Neural cell (in vitro differentiated cells): ENCODE results near the gene PRR5L. TPM values are rescaled to one million over a fixed set of nuclear protein-coding genes. Genes with fewer than 3 reads are reported as not detected.

Source experiments
- H2AFZ ChIP-seq: fragments of 200-600, 300-800 bp; sonication (generic), shearing (Covaris generic); 2 replicates; pipeline ENCODE4 v1.6.0; 2014; ENCODE audit warnings: low read depth, mild to moderate bottlenecking, antibody characterized with exemption, low read length, moderate library complexity
- H3F3A ChIP-seq: fragments of 200-600 bp; shearing (Covaris generic); 2 replicates; pipeline ENCODE4 v1.6.1; 2016; ENCODE audit warnings: mild to moderate bottlenecking, moderate library complexity, mixed read lengths, antibody characterized with exemption, low read length; ENCODE audit not compliant: insufficient read depth, poor library complexity, severe bottlenecking
- H3K27ac ChIP-seq: fragments of 200-600, 300-800 bp; sonication (generic), shearing (Covaris generic); 2 replicates; pipeline ENCODE4 v1.5.1; 2014; ENCODE audit warnings: mild to moderate bottlenecking, low read length, moderate library complexity
- H3K27me3 ChIP-seq: fragments of 300-800, 200-600 bp; sonication (generic), shearing (Covaris generic); 2 replicates; pipeline ENCODE4 v1.6.0; 2014; ENCODE audit warnings: mild to moderate bottlenecking, low read depth, low read length, moderate library complexity; ENCODE audit not compliant: insufficient read depth
- H3K36me3 ChIP-seq: fragments of 300-800, 200-600 bp; sonication (generic), shearing (Covaris generic); 2 replicates; pipeline ENCODE4 v1.5.1; 2014; ENCODE audit warnings: mild to moderate bottlenecking, antibody characterized with exemption, low read length, moderate library complexity; ENCODE audit not compliant: insufficient read depth
- H3K4me2 ChIP-seq: fragments of 300-800, 200-600 bp; sonication (generic), shearing (Covaris generic); 2 replicates; pipeline ENCODE4 v1.6.0; 2014; ENCODE audit warnings: mild to moderate bottlenecking, low read length
- H3K4me3 ChIP-seq: fragments of 300-800, 200-600 bp; sonication (generic), shearing (Covaris generic); 2 replicates; pipeline ENCODE4 v1.5.1; 2014; ENCODE audit warnings: mild to moderate bottlenecking, low read length, moderate library complexity
- H3K79me2 ChIP-seq: fragments of 200-600 bp; shearing (Covaris generic); replicated peaks from 2 replicates; pipeline ENCODE4 v1.6.0; 2014; ENCODE audit warnings: mild to moderate bottlenecking, low read length, moderate library complexity; ENCODE audit not compliant: insufficient read depth
- H3K9ac ChIP-seq: fragments of 300-800, 200-600 bp; sonication (generic), shearing (Covaris generic); 2 replicates; pipeline ENCODE4 v1.6.1; 2016; ENCODE audit warnings: mild to moderate bottlenecking, low read length, mixed read lengths
- H3K9me2 ChIP-seq: fragments of 200-600 bp; shearing (Covaris generic); 2 replicates; pipeline ENCODE4 v1.6.1; 2016; ENCODE audit warnings: mild to moderate bottlenecking, low read length, mixed read lengths; ENCODE audit not compliant: insufficient read depth
- H3K9me3 ChIP-seq: fragments of 200-600, 300-800 bp; sonication (generic), shearing (Covaris generic); 2 replicates; pipeline ENCODE4 v1.6.1; 2016; ENCODE audit warnings: mild to moderate bottlenecking, mixed run types, low read length, moderate library complexity, mixed read lengths
- H4K20me1 ChIP-seq: fragments of 200-600 bp; shearing (Covaris generic); 2 replicates; pipeline ENCODE4 v1.6.1; 2016; ENCODE audit warnings: mild to moderate bottlenecking, mixed run types; ENCODE audit not compliant: insufficient read depth
- EP300 ChIP-seq: fragments of 450-650 bp; conservative IDR thresholded peaks from 2 replicates; pipeline ENCODE4 v1.6.1; 2014; ENCODE audit warnings: antibody characterized with exemption, mild to moderate bottlenecking, moderate library complexity; ENCODE audit not compliant: poor library complexity, severe bottlenecking
- EZH2 ChIP-seq: fragments of 200-600, 300-800 bp; shearing (Covaris generic), sonication (generic); IDR thresholded peaks from 2 replicates; pipeline ENCODE4 v1.6.1; 2014; ENCODE audit warnings: antibody characterized with exemption, low read length, borderline replicate concordance, mild to moderate bottlenecking; ENCODE audit not compliant: insufficient read depth, poor library complexity, severe bottlenecking
- MXI1 ChIP-seq: fragments of 450-650 bp; conservative IDR thresholded peaks from 2 replicates; pipeline ENCODE4 v1.6.1; 2014; ENCODE audit warnings: antibody characterized with exemption, mild to moderate bottlenecking; ENCODE audit not compliant: poor library complexity, severe bottlenecking
- POLR2AphosphoS5 ChIP-seq: IDR thresholded peaks from 2 replicates; pipeline ENCODE4 v1.6.1; 2012
- RAD21 ChIP-seq: fragments of 450-650 bp; conservative IDR thresholded peaks from 2 replicates; pipeline ENCODE4 v1.6.1; 2014; ENCODE audit warnings: antibody characterized with exemption, mild to moderate bottlenecking, moderate library complexity
- SMC3 ChIP-seq: fragments of 450-650 bp; conservative IDR thresholded peaks from 2 replicates; pipeline ENCODE4 v1.6.1; 2014; ENCODE audit warnings: antibody characterized with exemption, mild to moderate bottlenecking, moderate library complexity; ENCODE audit not compliant: poor library complexity
- TAF1 ChIP-seq: IDR thresholded peaks from 2 replicates; pipeline ENCODE4 v1.6.1; 2012; ENCODE audit warnings: low read depth
- polyA plus RNA-seq: library from polyadenylated mRNA; depleted of rRNA; stranded (reverse); fragments of >200 nt; gene quantifications from 2 replicates; pipeline ENCODE4 v1.2.3, GENCODE V29; 2014
- TF ChIP-seq, protein P1 (sequence below): fragments of 450-650 bp; IDR thresholded peaks from 2 replicates; pipeline ENCODE4 v1.5.1; 2014; ENCODE audit warnings: antibody characterized with exemption, mild to moderate bottlenecking, moderate library complexity; ENCODE audit not compliant: poor library complexity, severe bottlenecking
- TF ChIP-seq, protein P2 (sequence below): IDR thresholded peaks from 2 replicates; pipeline ENCODE4 v1.6.1; 2012; ENCODE audit warnings: borderline replicate concordance

Gene PRR5L
- polyA plus RNA-seq, 1 donor from 2014 or later = 0.22 TPM

DNA sequence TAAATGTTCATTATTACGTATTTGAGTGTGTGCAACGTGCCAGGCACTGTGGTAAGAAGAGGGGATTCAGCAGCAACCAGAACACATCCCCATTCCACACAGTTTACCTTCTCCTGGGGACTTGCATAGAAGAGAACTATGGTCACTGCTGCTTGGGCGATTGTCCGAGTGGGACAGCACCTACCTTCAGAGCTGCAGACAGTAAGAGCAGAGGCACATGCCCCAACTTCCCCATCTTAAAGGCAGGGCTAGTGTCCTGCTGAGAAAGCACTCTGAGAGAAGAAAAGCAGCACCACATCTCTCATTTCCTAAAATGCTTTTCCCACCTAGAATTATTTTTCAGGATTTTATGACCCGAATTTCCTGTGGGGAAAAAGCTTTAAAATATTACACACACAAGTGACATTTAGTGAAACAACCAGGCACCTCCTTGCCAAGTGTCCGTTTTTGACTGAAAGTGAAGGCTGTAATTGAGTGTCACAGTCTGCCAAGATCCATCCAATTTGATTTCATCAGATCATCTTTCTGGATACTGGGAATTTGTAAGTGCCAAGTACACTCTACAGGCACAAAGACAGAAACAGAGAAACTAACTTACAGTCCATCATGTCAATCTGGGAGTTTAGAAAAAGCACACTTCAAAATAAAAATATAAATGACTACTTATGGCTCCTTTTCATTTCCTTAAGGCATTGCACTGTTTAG, 189.4 kb downstream of the PRR5L start:
- TF ChIP-seq TAF1 = no peak
- no peak for TF ChIP-seq SMC3
- TF ChIP-seq, protein P1, sequence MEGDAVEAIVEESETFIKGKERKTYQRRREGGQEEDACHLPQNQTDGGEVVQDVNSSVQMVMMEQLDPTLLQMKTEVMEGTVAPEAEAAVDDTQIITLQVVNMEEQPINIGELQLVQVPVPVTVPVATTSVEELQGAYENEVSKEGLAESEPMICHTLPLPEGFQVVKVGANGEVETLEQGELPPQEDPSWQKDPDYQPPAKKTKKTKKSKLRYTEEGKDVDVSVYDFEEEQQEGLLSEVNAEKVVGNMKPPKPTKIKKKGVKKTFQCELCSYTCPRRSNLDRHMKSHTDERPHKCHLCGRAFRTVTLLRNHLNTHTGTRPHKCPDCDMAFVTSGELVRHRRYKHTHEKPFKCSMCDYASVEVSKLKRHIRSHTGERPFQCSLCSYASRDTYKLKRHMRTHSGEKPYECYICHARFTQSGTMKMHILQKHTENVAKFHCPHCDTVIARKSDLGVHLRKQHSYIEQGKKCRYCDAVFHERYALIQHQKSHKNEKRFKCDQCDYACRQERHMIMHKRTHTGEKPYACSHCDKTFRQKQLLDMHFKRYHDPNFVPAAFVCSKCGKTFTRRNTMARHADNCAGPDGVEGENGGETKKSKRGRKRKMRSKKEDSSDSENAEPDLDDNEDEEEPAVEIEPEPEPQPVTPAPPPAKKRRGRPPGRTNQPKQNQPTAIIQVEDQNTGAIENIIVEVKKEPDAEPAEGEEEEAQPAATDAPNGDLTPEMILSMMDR = no peak
- no peak for TF ChIP-seq RAD21
- TF ChIP-seq EZH2 = no peak
- no peak for TF ChIP-seq POLR2AphosphoS5
- no peak for TF ChIP-seq EP300
- no peak for TF ChIP-seq MXI1
- TF ChIP-seq, protein P2, sequence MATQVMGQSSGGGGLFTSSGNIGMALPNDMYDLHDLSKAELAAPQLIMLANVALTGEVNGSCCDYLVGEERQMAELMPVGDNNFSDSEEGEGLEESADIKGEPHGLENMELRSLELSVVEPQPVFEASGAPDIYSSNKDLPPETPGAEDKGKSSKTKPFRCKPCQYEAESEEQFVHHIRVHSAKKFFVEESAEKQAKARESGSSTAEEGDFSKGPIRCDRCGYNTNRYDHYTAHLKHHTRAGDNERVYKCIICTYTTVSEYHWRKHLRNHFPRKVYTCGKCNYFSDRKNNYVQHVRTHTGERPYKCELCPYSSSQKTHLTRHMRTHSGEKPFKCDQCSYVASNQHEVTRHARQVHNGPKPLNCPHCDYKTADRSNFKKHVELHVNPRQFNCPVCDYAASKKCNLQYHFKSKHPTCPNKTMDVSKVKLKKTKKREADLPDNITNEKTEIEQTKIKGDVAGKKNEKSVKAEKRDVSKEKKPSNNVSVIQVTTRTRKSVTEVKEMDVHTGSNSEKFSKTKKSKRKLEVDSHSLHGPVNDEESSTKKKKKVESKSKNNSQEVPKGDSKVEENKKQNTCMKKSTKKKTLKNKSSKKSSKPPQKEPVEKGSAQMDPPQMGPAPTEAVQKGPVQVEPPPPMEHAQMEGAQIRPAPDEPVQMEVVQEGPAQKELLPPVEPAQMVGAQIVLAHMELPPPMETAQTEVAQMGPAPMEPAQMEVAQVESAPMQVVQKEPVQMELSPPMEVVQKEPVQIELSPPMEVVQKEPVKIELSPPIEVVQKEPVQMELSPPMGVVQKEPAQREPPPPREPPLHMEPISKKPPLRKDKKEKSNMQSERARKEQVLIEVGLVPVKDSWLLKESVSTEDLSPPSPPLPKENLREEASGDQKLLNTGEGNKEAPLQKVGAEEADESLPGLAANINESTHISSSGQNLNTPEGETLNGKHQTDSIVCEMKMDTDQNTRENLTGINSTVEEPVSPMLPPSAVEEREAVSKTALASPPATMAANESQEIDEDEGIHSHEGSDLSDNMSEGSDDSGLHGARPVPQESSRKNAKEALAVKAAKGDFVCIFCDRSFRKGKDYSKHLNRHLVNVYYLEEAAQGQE = no peak
- Histone ChIP-seq H3K27me3 (no peaks in the 10 kb centered on the region), H3K9ac (no peak overlapping the region), H3K9me3 (no peaks in the 10 kb centered on the region), H4K20me1 (no peaks in the 10 kb centered on the region), H3F3A (no peaks in the 10 kb centered on the region), H2AFZ (no peak overlapping the region), H3K4me3 (no peak overlapping the region), H3K27ac (no peak overlapping the region), H3K4me2 (no peak overlapping the region), H3K36me3 (no peaks in the 10 kb centered on the region), H3K9me2 (no peaks in the 10 kb centered on the region), H3K79me2 (no peaks in the 10 kb centered on the region)

DNA sequence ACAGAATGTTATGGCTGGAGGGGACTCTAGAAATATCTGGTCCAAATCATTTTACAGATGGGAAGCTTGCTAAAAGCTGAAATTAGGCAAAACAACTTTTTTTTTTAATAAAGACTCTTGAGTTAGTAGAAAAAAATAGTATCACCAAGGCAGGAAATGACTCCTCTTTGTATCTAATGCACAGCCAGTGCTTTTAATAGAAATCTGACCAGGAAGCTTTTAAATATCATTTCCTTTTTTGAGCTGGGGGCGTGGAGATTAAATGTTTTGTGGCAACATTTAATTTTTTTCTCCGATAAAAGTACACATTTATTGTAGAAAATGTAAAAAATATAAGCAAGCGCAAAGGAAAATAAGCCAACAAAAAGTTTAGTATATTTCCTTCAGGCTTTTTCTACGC, 191.5 kb downstream of the PRR5L start:
- no peak overlapping the region for H3K4me2 ChIP-seq
- no peak overlapping the region for H3K4me3 ChIP-seq
- no peak for TF ChIP-seq SMC3
- TF ChIP-seq MXI1 = no peak
- no peak for TF ChIP-seq POLR2AphosphoS5
- TF ChIP-seq EP300 = no peak
- no peak for TF ChIP-seq EZH2
- TF ChIP-seq, protein P2 = no peak
- TF ChIP-seq, protein P1 = no peak
- no peak for TF ChIP-seq TAF1
- no peaks in the 10 kb centered on the region for H3K9me2 ChIP-seq
- H2AFZ ChIP-seq = no peak overlapping the region
- H3K9me3 ChIP-seq = no peaks in the 10 kb centered on the region
- H3K27ac ChIP-seq = no peak overlapping the region
- H4K20me1 ChIP-seq = no peaks in the 10 kb centered on the region
- H3K9ac ChIP-seq = no peak overlapping the region
- H3K27me3 ChIP-seq = no peaks in the 10 kb centered on the region
- peaks cover 8% of the 10 kb centered on the region for H3K36me3 ChIP-seq
- H3F3A ChIP-seq = no peaks in the 10 kb centered on the region
- no peaks in the 10 kb centered on the region for H3K79me2 ChIP-seq
